Stomach (tissue), 4 donors: Measurements from ENCODE around the gene CRKL.
"Not testable (repeated sequence)": the region's sequence is repeated elsewhere in the genome, so short reads cannot be mapped to it uniquely, and the experiment has no call there.

Experiments
- EP300 ChIP-seq: sonication (generic); formaldehyde crosslinking; IDR thresholded peaks from one replicate; pipeline ENCODE4 v1.6.1; 2017; ENCODE audit warnings: antibody characterized with exemption
- POLR2A ChIP-seq, 4 donors: fragments of 450-650 bp; IDR thresholded peaks; one replicate each; pipeline ENCODE4 v1.6.1; 2016; ENCODE audit warnings: antibody characterized with exemption in 4 of 4, control low read depth in 2 of 4, mild to moderate bottlenecking in 1 of 4, moderate library complexity in 1 of 4
- POLR2AphosphoS5 ChIP-seq, 3 donors: sonication (generic); formaldehyde crosslinking; IDR thresholded peaks; one replicate each; pipeline ENCODE4 v1.6.1; 2016; ENCODE audit warnings: antibody characterized with exemption in 3 of 3
- TF ChIP-seq, protein P1 (sequence below), 7 experiments: fragments of 450-650 bp in 4 of 7; fragments of 200-600 bp in 3 of 7; sonication (generic) in 3 of 7; IDR thresholded peaks; one replicate each; pipeline ENCODE4 v1.5.1; 2016 to 2019; ENCODE audit warnings: antibody characterized with exemption in 7 of 7, control low read depth in 2 of 7, mild to moderate bottlenecking in 1 of 7

DNA sequence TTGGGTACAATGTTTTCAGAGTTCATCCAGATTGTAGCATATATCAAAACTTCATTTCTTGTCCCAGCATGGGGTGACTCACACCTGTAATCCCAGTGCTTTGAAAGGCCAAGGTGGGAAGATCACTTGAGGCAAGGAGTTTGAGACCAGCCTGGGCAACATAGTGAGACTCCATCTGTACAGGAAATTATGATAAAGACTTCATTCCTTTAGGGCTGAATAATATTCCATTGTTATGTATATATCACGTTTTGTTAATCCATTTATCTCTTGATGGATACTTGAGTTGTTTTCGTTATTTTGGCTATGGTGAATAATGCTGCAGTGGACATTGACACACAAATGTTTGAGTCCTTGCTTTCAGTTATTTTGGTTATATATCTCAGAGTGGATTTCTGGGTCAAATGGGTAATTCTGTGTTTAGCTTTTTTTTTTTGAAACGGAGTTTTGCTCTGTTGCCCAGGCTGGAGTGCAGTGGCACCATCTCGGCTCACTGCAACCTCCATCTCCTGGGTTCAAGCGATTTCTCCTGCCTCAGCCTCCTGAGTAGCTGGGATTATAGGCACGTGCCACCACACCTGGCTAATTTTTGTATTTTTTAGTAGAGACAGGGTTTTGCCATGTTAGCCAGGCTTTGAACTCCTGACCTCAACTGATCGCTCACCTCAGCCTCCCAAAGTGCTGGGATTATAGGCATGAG, 25.1 kb downstream of the CRKL start:
- TF ChIP-seq, protein P1, sequence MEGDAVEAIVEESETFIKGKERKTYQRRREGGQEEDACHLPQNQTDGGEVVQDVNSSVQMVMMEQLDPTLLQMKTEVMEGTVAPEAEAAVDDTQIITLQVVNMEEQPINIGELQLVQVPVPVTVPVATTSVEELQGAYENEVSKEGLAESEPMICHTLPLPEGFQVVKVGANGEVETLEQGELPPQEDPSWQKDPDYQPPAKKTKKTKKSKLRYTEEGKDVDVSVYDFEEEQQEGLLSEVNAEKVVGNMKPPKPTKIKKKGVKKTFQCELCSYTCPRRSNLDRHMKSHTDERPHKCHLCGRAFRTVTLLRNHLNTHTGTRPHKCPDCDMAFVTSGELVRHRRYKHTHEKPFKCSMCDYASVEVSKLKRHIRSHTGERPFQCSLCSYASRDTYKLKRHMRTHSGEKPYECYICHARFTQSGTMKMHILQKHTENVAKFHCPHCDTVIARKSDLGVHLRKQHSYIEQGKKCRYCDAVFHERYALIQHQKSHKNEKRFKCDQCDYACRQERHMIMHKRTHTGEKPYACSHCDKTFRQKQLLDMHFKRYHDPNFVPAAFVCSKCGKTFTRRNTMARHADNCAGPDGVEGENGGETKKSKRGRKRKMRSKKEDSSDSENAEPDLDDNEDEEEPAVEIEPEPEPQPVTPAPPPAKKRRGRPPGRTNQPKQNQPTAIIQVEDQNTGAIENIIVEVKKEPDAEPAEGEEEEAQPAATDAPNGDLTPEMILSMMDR (IDR thresholded peaks at IDR 0.05), result not testable (repeated sequence)
- not testable (repeated sequence) for TF ChIP-seq POLR2AphosphoS5 (IDR thresholded peaks at IDR 0.05); EP300; POLR2A (IDR thresholded peaks at IDR 0.05)
